A549 (cell line): ENCODE results near the gene PPP6R3. TPM values are rescaled to one million over a fixed set of nuclear protein-coding genes. Genes with fewer than 3 reads are reported as not detected.

Experiments used
- ATAC-seq, 2 experiments: fragments of 200-7000 bp in 1 of 2; fragments of >200 bp in 1 of 2; cut with Nextera tagmentation in 1 of 2; cut with Tn5 transposase in 1 of 2; 3 replicates each; pipeline versions ENCODE4 v1.8.0 to v1.9.1; 2018 to 2020; ENCODE audit warnings: mild to moderate bottlenecking in 1 of 2, moderate library complexity in 1 of 2
- CTCF ChIA-PET: fragments of 300-600 bp; sonication (Branson Sonifier 250); formaldehyde crosslinking; extraction: SDS; loops from one replicate; lab custom pipeline; 2021; ENCODE audit warnings: antibody characterized with exemption, inconsistent platforms; lab: Yijun Ruan, JAX
- POLR2A ChIA-PET: fragments of 350-600 bp; formaldehyde crosslinking; extraction: SDS; loops from one replicate; lab custom pipeline; 2021; ENCODE audit warnings: antibody characterized with exemption, inconsistent platforms; lab: Yijun Ruan, JAX
- DNase-seq, 2 experiments: peaks; one replicate each; pipeline versions ENCODE4 v3.0.0 to v3.0.0-alpha.2; 2011 to 2016; ENCODE audit warnings: low read depth in 1 of 2, low spot score in 1 of 2
- FAIRE-seq: peaks from 2 replicates; lab custom pipeline; 2011; peaks lifted over from hg19 to GRCh38; lab: Jason Lieb, UNC
- H3K27ac ChIP-seq, 2 experiments: fragments of >200 bp; sonication (Bioruptor Twin); formaldehyde crosslinking; 3 replicates each; pipeline ENCODE4 v1.5.1; 2016 to 2017
- H3K4me1 ChIP-seq: fragments of >200 bp; sonication (Bioruptor Twin); formaldehyde crosslinking; 3 replicates; pipeline ENCODE4 v1.6.1; 2016
- H3K4me2 ChIP-seq: fragments of >200 bp; sonication (Bioruptor Twin); formaldehyde crosslinking; 3 replicates; pipeline ENCODE4 v1.6.1; 2016
- H3K4me3 ChIP-seq: fragments of >200 bp; sonication (Bioruptor Twin); formaldehyde crosslinking; 3 replicates; pipeline ENCODE4 v1.5.1; 2016
- H3K9me3 ChIP-seq: fragments of >200 bp; sonication (Bioruptor Twin); formaldehyde crosslinking; 3 replicates; pipeline ENCODE4 v1.6.1; 2016
- EHMT2 ChIP-seq: fragments of 200-600 bp; sonication (generic); IDR thresholded peaks from 2 replicates; pipeline ENCODE4 v1.6.1; 2016; ENCODE audit warnings: antibody characterized with exemption, low read depth, mild to moderate bottlenecking, moderate library complexity
- GATA3 ChIP-seq: IDR thresholded peaks from 2 replicates; pipeline ENCODE4 v1.6.1; 2012; ENCODE audit warnings: borderline replicate concordance
- HDAC2 ChIP-seq: fragments of 200-600 bp; sonication (generic); IDR thresholded peaks from 2 replicates; pipeline ENCODE4 v1.6.1; 2016
- JUN ChIP-seq, 2 experiments: fragments of >200 bp; sonication (Bioruptor Twin); formaldehyde crosslinking; IDR thresholded peaks; 2 replicates in 1 of 2; 3 replicates in 1 of 2; pipeline ENCODE4 v1.6.1; 2016 to 2017
- JUNB ChIP-seq: fragments of >200 bp; sonication (Bioruptor Twin); formaldehyde crosslinking; IDR thresholded peaks from 2 replicates; pipeline ENCODE4 v1.6.1; 2016
- MAFK ChIP-seq: fragments of 450-650 bp; IDR thresholded peaks from 2 replicates; pipeline ENCODE4 v1.6.1; 2014; ENCODE audit not compliant: partially characterized antibody
- MAZ ChIP-seq: fragments of 150-350 bp; IDR thresholded peaks from 2 replicates; pipeline ENCODE4 v1.6.1; 2014; ENCODE audit warnings: antibody characterized with exemption, low read depth, low read length, borderline replicate concordance
- MYC ChIP-seq: IDR thresholded peaks from 2 replicates; pipeline ENCODE4 v1.6.1; 2012; ENCODE audit warnings: mild to moderate bottlenecking, inconsistent platforms, low read length, improper control_type of control experiment, borderline replicate concordance
- POLR2A ChIP-seq: IDR thresholded peaks from 2 replicates; pipeline ENCODE4 v1.6.1; 2012; ENCODE audit warnings: mild to moderate bottlenecking, low read length
- RAD21 ChIP-seq, 2 experiments: fragments of >200 bp in 1 of 2; sonication (Bioruptor Twin) in 1 of 2; formaldehyde crosslinking in 1 of 2; IDR thresholded peaks in 1 of 2; conservative IDR thresholded peaks in 1 of 2; 2 replicates in 1 of 2; 3 replicates in 1 of 2; pipeline ENCODE4 v1.6.1; 2012 to 2018; ENCODE audit warnings: inconsistent platforms in 1 of 2
- RARB ChIP-seq: fragments of 250-450 bp; sonication (Bioruptor Pico); IDR thresholded peaks from 2 replicates; pipeline ENCODE4 v1.8.0; 2021; ENCODE audit warnings: mild to moderate bottlenecking, moderate library complexity
- RNF2 ChIP-seq: fragments of 200-600 bp; sonication (generic); IDR thresholded peaks from 2 replicates; pipeline ENCODE4 v1.6.1; 2016; ENCODE audit warnings: low read depth, mild to moderate bottlenecking, antibody characterized with exemption, moderate library complexity, borderline replicate concordance
- SMC3 ChIP-seq: fragments of >200 bp; sonication (Bioruptor Twin); formaldehyde crosslinking; IDR thresholded peaks from 3 replicates; pipeline ENCODE4 v1.6.1; 2018; ENCODE audit warnings: inconsistent platforms
- TFCP2L1 ChIP-seq: fragments of 250-450 bp; sonication (Bioruptor Pico); IDR thresholded peaks from 2 replicates; pipeline ENCODE4 v1.5.0; 2021; ENCODE audit warnings: mild to moderate bottlenecking
- ZNF302 ChIP-seq: fragments of 250-450 bp; sonication (Bioruptor Pico); IDR thresholded peaks from 2 replicates; pipeline ENCODE4 v1.9.0; 2021; ENCODE audit warnings: inconsistent platforms, mild to moderate bottlenecking, moderate library complexity
- WGBS: methylation state at CpG from one replicate; pipeline ENCODE4 v1.1.6; 2017; ENCODE audit errors: missing lambda C conversion rate; 5-methylcytosine and 5-hydroxymethylcytosine counted together
- polyA plus RNA-seq, 4 experiments: library from polyadenylated mRNA; depleted of rRNA in 3 of 4; stranded (reverse); fragments of >200 nt; fragmentation: RNase III in 1 of 4; extraction: RNeasy Plus Mini Kit Qiagen cat#74134 plus additional on column Dnase treatment in 1 of 4; gene quantifications; 2 replicates in 3 of 4; 3 replicates in 1 of 4; pipeline ENCODE4 v1.2.3, GENCODE V29; 2011 to 2017
- TF ChIP-seq, protein P1 (sequence below): fragments of 150-350 bp; IDR thresholded peaks from 2 replicates; pipeline ENCODE4 v1.6.1; 2014; ENCODE audit warnings: low read depth, mild to moderate bottlenecking, low read length
- TF ChIP-seq, protein P2 (sequence below): fragments of 200-600 bp; sonication (generic); IDR thresholded peaks from 2 replicates; pipeline ENCODE4 v1.6.1; 2016; ENCODE audit warnings: antibody characterized with exemption, mild to moderate bottlenecking, moderate library complexity
- TF ChIP-seq, protein P3 (sequence below): fragments of >200 bp; sonication (Bioruptor Twin); formaldehyde crosslinking; IDR thresholded peaks from 3 replicates; pipeline ENCODE4 v1.5.1; 2016
- TF ChIP-seq, protein P4 (sequence below): fragments of 450-650 bp; IDR thresholded peaks from 2 replicates; pipeline ENCODE4 v1.6.1; 2014; ENCODE audit warnings: antibody characterized with exemption
- TF ChIP-seq, protein P5 (sequence below): IDR thresholded peaks from 2 replicates; pipeline ENCODE4 v1.6.1; 2012

The PPP6R3 gene
- polyA plus RNA-seq, 2 of the 4 experiments (the other 2 are of a cell fraction), result 69.7 to 114 TPM

DNA sequence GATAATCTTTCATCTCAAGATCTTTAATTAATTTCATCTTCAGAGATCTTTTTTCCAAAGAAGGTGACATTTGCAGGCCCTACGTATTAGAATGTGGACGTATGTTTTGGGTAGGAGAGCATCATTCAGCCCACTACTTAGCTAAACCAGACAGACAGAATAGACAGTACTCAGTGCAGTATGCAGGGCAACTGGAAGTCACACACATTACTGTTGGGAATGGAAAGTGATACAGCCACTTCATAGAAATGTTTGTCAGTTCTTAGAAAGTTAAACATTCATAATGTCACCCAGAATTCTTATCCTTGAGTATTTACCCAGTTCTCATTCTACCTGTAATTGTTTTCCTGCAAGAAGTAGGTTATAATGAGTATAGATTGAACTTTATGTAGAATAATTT, 102.9 kb downstream of the PPP6R3 start (continued):
- TF ChIP-seq, protein P1, sequence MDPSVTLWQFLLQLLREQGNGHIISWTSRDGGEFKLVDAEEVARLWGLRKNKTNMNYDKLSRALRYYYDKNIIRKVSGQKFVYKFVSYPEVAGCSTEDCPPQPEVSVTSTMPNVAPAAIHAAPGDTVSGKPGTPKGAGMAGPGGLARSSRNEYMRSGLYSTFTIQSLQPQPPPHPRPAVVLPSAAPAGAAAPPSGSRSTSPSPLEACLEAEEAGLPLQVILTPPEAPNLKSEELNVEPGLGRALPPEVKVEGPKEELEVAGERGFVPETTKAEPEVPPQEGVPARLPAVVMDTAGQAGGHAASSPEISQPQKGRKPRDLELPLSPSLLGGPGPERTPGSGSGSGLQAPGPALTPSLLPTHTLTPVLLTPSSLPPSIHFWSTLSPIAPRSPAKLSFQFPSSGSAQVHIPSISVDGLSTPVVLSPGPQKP, result no peak
- TF ChIP-seq HDAC2 (no peak), GATA3 (no peak), JUNB (no peak), SMC3 (no peak), TFCP2L1 (CRISPR knock-in tag) (no peak), RNF2 (no peak)
- TF ChIP-seq, protein P2, sequence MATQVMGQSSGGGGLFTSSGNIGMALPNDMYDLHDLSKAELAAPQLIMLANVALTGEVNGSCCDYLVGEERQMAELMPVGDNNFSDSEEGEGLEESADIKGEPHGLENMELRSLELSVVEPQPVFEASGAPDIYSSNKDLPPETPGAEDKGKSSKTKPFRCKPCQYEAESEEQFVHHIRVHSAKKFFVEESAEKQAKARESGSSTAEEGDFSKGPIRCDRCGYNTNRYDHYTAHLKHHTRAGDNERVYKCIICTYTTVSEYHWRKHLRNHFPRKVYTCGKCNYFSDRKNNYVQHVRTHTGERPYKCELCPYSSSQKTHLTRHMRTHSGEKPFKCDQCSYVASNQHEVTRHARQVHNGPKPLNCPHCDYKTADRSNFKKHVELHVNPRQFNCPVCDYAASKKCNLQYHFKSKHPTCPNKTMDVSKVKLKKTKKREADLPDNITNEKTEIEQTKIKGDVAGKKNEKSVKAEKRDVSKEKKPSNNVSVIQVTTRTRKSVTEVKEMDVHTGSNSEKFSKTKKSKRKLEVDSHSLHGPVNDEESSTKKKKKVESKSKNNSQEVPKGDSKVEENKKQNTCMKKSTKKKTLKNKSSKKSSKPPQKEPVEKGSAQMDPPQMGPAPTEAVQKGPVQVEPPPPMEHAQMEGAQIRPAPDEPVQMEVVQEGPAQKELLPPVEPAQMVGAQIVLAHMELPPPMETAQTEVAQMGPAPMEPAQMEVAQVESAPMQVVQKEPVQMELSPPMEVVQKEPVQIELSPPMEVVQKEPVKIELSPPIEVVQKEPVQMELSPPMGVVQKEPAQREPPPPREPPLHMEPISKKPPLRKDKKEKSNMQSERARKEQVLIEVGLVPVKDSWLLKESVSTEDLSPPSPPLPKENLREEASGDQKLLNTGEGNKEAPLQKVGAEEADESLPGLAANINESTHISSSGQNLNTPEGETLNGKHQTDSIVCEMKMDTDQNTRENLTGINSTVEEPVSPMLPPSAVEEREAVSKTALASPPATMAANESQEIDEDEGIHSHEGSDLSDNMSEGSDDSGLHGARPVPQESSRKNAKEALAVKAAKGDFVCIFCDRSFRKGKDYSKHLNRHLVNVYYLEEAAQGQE, result no peak

DNA sequence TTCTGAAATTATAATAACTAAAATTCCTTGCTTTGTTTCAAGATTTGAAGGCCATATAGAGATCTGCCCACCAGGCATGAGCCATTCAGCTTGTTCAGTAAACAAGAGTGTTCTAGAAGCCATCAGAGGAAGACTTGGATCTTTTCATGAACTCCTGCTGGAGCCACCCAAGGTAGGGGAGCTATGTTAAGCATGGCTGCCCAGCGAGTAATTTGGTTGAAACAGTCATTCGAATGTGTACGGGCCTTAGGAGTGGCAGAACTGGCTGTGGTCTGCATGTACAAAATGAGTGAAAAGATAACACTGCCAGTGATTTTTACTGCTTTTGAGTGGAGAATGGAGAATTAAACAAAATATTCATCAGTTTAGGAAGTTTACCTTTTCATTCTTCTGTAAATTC, 103.7 kb downstream of the PPP6R3 start:
- Histone ChIP-seq H3K27ac (no peak overlapping the region), H3K4me3 (no peak overlapping the region), H3K4me1 (no peaks in the 10 kb centered on the region), H3K9me3 (no peaks in the 10 kb centered on the region), H3K4me2 (no peak overlapping the region)
- TF ChIP-seq EHMT2, result no peak
- no peak for TF ChIP-seq MYC
- TF ChIP-seq JUN (IDR thresholded peaks at IDR 0.05), result no peak
- TF ChIP-seq, protein P3, sequence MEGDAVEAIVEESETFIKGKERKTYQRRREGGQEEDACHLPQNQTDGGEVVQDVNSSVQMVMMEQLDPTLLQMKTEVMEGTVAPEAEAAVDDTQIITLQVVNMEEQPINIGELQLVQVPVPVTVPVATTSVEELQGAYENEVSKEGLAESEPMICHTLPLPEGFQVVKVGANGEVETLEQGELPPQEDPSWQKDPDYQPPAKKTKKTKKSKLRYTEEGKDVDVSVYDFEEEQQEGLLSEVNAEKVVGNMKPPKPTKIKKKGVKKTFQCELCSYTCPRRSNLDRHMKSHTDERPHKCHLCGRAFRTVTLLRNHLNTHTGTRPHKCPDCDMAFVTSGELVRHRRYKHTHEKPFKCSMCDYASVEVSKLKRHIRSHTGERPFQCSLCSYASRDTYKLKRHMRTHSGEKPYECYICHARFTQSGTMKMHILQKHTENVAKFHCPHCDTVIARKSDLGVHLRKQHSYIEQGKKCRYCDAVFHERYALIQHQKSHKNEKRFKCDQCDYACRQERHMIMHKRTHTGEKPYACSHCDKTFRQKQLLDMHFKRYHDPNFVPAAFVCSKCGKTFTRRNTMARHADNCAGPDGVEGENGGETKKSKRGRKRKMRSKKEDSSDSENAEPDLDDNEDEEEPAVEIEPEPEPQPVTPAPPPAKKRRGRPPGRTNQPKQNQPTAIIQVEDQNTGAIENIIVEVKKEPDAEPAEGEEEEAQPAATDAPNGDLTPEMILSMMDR, result no peak
- no peak for TF ChIP-seq ZNF302 (CRISPR knock-in tag)
- TF ChIP-seq MAZ, result no peak
- no peak for TF ChIP-seq RAD21 (conservative IDR thresholded peaks at IDR 0.05 in 1 of 2, IDR thresholded peaks at IDR 0.05 in 1 of 2)
- TF ChIP-seq, protein P4, sequence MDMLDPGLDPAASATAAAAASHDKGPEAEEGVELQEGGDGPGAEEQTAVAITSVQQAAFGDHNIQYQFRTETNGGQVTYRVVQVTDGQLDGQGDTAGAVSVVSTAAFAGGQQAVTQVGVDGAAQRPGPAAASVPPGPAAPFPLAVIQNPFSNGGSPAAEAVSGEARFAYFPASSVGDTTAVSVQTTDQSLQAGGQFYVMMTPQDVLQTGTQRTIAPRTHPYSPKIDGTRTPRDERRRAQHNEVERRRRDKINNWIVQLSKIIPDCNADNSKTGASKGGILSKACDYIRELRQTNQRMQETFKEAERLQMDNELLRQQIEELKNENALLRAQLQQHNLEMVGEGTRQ, result no peak
- no peak for TF ChIP-seq MAFK
- TF ChIP-seq POLR2A, result no peak
- TF ChIP-seq, protein P5, sequence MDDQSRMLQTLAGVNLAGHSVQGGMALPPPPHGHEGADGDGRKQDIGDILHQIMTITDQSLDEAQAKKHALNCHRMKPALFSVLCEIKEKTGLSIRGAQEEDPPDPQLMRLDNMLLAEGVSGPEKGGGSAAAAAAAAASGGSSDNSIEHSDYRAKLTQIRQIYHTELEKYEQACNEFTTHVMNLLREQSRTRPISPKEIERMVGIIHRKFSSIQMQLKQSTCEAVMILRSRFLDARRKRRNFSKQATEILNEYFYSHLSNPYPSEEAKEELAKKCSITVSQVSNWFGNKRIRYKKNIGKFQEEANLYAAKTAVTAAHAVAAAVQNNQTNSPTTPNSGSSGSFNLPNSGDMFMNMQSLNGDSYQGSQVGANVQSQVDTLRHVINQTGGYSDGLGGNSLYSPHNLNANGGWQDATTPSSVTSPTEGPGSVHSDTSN, result no peak
- TF ChIP-seq, protein P2, result no peak
- TF ChIP-seq RARB (CRISPR knock-in tag), result no peak
- 100% methylated on average over 3 of the region's 3 CpGs for WGBS
- ChIA-PET POLR2A (no interaction called here), CTCF (interaction anchor here (1.0 to 1.2 kb wide), 2 partner anchors 11 to 20 kb away, joined by 3 to 4 read pairs; no protein-coding TSS in a partner anchor)
- FAIRE-seq, result no peak
- no peak for ATAC-seq
- no peak for DNase-seq
